HUES6 (cell line): Measurements from ENCODE around the gene CCNG2.

ENCODE experiments used
- H3K27ac ChIP-seq: 2 replicates; pipeline ENCODE4 v1.7.0; 2013; ENCODE audit warnings: low read depth, mild to moderate bottlenecking, low read length, inconsistent platforms
- H3K27me3 ChIP-seq: 2 replicates; pipeline ENCODE4 v1.6.1; 2013; ENCODE audit warnings: low read length; ENCODE audit not compliant: control insufficient read depth, insufficient read depth
- H3K36me3 ChIP-seq: 2 replicates; pipeline ENCODE4 v1.6.1; 2013; ENCODE audit warnings: low read length; ENCODE audit not compliant: control insufficient read depth, insufficient read depth
- H3K4me1 ChIP-seq: 2 replicates; pipeline ENCODE4 v1.6.1; 2013; ENCODE audit warnings: low read length; ENCODE audit not compliant: control insufficient read depth, insufficient read depth
- H3K4me3 ChIP-seq: 2 replicates; pipeline ENCODE4 v1.5.1; 2013; ENCODE audit warnings: low read depth, low read length
- H3K9ac ChIP-seq: one replicate; pipeline ENCODE4 v1.6.1; 2013; ENCODE audit warnings: mild to moderate bottlenecking, low read length
- H3K9me3 ChIP-seq: 2 replicates; pipeline ENCODE4 v1.6.1; 2013; ENCODE audit warnings: low read depth, low read length; ENCODE audit not compliant: control insufficient read depth, insufficient read depth

The CCNG2 gene

DNA sequence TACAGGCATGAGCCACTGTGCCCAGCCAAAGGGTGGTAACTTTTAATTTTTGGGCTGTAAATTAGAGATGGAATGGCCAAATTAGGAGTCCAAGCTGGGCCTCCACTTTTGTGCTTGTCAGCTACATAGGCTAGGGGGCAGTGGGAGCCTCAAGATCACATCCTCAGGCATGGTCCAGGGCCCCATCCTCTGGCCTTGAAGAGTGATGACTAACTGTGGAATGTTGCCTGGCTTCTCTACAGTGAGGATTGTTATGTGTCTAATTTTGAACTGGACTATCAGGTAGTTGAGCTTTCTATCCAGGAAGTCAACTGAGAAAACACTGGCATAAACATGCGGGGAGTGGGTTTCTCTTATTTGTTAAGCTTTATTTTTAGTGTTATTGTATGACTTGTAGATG lies 33.0 kb downstream of the CCNG2 start:
- Histone ChIP-seq H3K4me3 (no peak overlapping the region), H3K27ac (no peak overlapping the region), H3K27me3 (peaks cover 57% of the 10 kb centered on the region), H3K9ac (no peak overlapping the region), H3K4me1 (no peaks in the 10 kb centered on the region), H3K36me3 (no peaks in the 10 kb centered on the region), H3K9me3 (no peaks in the 10 kb centered on the region)

- Histone ChIP-seq H3K4me3 (no peak overlapping the region), H3K27ac (no peak overlapping the region), H3K9ac (no peak overlapping the region), H3K27me3 (peaks cover 58% of the 10 kb centered on the region), H3K9me3 (no peaks in the 10 kb centered on the region), H3K4me1 (no peaks in the 10 kb centered on the region), H3K36me3 (no peaks in the 10 kb centered on the region)
Observed at GRCh38 chr4:77193046-77193445, 36.0 kb downstream of the CCNG2 start.

DNA sequence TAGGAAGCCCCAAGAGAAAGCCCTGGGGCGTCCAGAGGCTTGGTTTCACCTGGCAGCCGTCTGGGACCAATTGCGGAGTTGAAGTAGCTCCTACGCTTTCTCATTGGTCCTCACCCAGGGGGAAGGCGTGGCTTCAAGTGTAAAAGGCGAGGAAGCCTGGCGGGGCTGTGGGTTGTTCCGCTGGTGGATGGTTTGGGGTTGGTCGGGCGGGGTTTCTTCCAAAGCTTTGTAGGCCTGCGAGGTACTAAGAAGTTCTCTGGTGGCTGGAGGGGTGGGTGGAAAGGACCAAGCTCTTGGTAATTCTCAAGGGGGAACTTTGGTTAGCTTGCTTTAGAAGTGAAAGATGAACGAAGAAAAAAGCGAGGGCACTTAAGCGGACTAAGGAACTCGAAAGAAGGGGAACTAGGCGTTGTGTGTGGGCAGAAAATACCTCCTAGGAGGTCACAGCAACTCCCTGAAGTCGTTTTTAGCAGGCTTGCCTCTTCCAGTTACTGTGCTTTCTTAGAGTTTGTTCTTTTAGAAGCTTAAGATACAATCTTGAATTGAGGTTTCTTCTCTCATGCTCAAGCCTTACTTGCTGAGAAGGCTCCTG lies 36.6 kb downstream of the CCNG2 start:
- Histone ChIP-seq H3K27ac (no peak overlapping the region), H3K4me1 (no peaks in the 10 kb centered on the region), H3K4me3 (peak overlapping the region; percentile 38; the same call in 1 of the 2 replicates), H3K9ac (no peak overlapping the region), H3K27me3 (peaks cover 60% of the 10 kb centered on the region), H3K36me3 (no peaks in the 10 kb centered on the region), H3K9me3 (no peaks in the 10 kb centered on the region)

DNA sequence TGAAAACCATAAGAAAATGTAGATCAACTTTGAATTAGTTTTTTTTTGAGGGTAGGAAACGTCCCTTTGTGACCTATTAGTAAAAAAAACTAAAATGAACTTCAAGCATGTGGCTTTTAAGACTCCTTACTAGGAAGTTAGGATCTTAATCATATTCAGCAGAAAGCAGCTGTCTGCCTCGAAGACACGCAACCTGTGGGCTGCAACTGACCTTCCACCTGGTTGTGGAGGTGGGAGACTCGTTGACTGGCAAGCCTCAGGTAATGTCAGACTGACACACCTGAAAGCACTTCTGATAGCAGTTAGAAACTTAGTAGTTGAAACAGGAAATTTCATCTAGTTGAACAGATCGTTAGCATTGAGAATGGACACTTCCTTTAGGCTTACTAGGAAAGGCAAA lies 37.4 kb downstream of the CCNG2 start:
- no peak overlapping the region for H3K27ac ChIP-seq
- no peaks in the 10 kb centered on the region for H3K36me3 ChIP-seq
- H3K4me3 ChIP-seq: no peak overlapping the region
- no peak overlapping the region for H3K9ac ChIP-seq
- H3K4me1 ChIP-seq: no peaks in the 10 kb centered on the region
- no peaks in the 10 kb centered on the region for H3K9me3 ChIP-seq
- peaks cover 63% of the 10 kb centered on the region for H3K27me3 ChIP-seq

DNA sequence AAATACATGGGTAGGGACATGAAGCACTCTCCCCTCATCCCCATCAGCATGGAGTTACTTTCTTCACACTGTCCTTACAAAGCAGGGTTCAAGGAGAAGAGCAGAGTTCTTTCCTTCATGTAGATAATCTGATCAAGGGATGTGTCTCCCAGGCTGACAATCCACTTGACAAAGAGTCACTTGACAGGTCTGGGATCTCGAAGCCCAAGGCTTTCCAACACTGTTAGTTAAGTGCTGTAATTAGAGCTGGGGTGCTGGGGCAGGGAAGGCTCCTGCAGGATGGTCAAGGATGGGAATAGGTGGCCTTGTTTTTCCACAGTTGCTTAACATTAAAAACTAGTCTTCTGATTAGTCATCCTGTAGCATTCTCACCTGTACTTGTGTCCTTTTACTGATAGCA lies 38.0 kb downstream of the CCNG2 start:
- no peaks in the 10 kb centered on the region for H3K9me3 ChIP-seq
- H3K27ac ChIP-seq: no peak overlapping the region
- H3K4me3 ChIP-seq: no peak overlapping the region
- H3K36me3 ChIP-seq: no peaks in the 10 kb centered on the region
- peaks cover 66% of the 10 kb centered on the region for H3K27me3 ChIP-seq
- H3K9ac ChIP-seq: no peak overlapping the region
- H3K4me1 ChIP-seq: no peaks in the 10 kb centered on the region

- no peaks in the 10 kb centered on the region for H3K36me3 ChIP-seq
Observed at GRCh38 chr4:77196866-77197265, 39.9 kb downstream of the CCNG2 start.

GRCh38 chr4:77197361-77197760 lies 40.4 kb downstream of the CCNG2 start:
- H3K27me3 ChIP-seq: peaks cover 77% of the 10 kb centered on the region
- no peak overlapping the region for H3K27ac ChIP-seq
- H3K4me1 ChIP-seq: no peaks in the 10 kb centered on the region
- no peaks in the 10 kb centered on the region for H3K36me3 ChIP-seq
- no peak overlapping the region for H3K9ac ChIP-seq
- no peaks in the 10 kb centered on the region for H3K9me3 ChIP-seq
- no peak overlapping the region for H3K4me3 ChIP-seq

More at GRCh38 chr4:77196866-77197265, 39.9 kb downstream of the CCNG2 start:
- H3K9ac ChIP-seq: no peak overlapping the region
- H3K27ac ChIP-seq: no peak overlapping the region
- H3K4me1 ChIP-seq: no peaks in the 10 kb centered on the region
- H3K9me3 ChIP-seq: no peaks in the 10 kb centered on the region
- peaks cover 76% of the 10 kb centered on the region for H3K27me3 ChIP-seq
- H3K4me3 ChIP-seq: no peak overlapping the region

GRCh38 chr4:77197831-77198230 lies 40.8 kb downstream of the CCNG2 start:
- Histone ChIP-seq H3K27me3 (peaks cover 77% of the 10 kb centered on the region), H3K9ac (no peak overlapping the region), H3K9me3 (no peaks in the 10 kb centered on the region), H3K4me3 (no peak overlapping the region), H3K4me1 (no peaks in the 10 kb centered on the region), H3K27ac (no peak overlapping the region), H3K36me3 (no peaks in the 10 kb centered on the region)

DNA sequence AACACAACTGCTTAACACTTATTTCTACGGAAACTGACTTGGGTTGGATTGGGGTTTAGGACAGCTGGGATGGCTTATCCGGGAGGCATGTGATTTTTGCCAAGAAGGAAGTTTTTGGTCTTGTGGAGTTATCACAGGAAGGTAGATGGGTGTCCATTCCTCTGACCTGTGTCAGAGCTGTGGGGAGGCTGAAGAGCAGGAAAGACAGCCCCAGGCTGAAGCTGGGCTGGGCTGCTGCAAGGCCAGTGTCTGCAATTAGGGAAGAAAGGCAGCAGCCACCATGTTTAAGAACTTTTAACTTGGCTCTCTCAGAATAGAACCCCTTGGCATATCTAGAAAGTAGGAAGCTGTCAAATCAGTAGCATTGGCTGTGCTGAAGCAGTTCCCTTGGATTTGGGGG lies 42.3 kb downstream of the CCNG2 start:
- no peaks in the 10 kb centered on the region for H3K9me3 ChIP-seq
- H3K4me1 ChIP-seq: 0 out of 2 replicates have a peak, but pooled peaks cover 3% of the 10 kb centered on the region
- H3K4me3 ChIP-seq: no peak overlapping the region
- H3K27ac ChIP-seq: no peak overlapping the region
- no peak overlapping the region for H3K9ac ChIP-seq
- H3K27me3 ChIP-seq: peaks cover 63% of the 10 kb centered on the region
- H3K36me3 ChIP-seq: no peaks in the 10 kb centered on the region

GRCh38 chr4:77199701-77200100 lies 42.7 kb downstream of the CCNG2 start:
- H3K9ac ChIP-seq: no peak overlapping the region
- H3K27me3 ChIP-seq: peaks cover 59% of the 10 kb centered on the region
- no peak overlapping the region for H3K27ac ChIP-seq

GRCh38 chr4:77201343-77201742 lies 44.3 kb downstream of the CCNG2 start:
- Histone ChIP-seq H3K27ac (no peak overlapping the region), H3K4me3 (no peak overlapping the region)

More at GRCh38 chr4:77199701-77200100, 42.7 kb downstream of the CCNG2 start:
- Histone ChIP-seq H3K4me1 (0 out of 2 replicates have a peak, but pooled peaks cover 3% of the 10 kb centered on the region), H3K4me3 (no peak overlapping the region), H3K9me3 (no peaks in the 10 kb centered on the region), H3K36me3 (no peaks in the 10 kb centered on the region)

More at GRCh38 chr4:77201343-77201742, 44.3 kb downstream of the CCNG2 start:
- no peaks in the 10 kb centered on the region for H3K9me3 ChIP-seq
- H3K27me3 ChIP-seq: peaks cover 56% of the 10 kb centered on the region
- H3K4me1 ChIP-seq: 0 out of 2 replicates have a peak, but pooled peaks cover 3% of the 10 kb centered on the region
- H3K36me3 ChIP-seq: no peaks in the 10 kb centered on the region
- no peak overlapping the region for H3K9ac ChIP-seq
